Keratinocyte (primary cell): Measurements from ENCODE around the gene TMEM25. TPM values are rescaled to one million over a fixed set of nuclear protein-coding genes. Genes with fewer than 3 reads are reported as not detected.

Experiments used
- DNase-seq: peaks from one replicate; pipeline ENCODE4 v3.0.0-alpha.2; 2011; ENCODE audit warnings: low read depth, missing footprints, low spot score
- FAIRE-seq: peaks from 2 replicates; lab custom pipeline; 2011; peaks lifted over from hg19 to GRCh38; lab: Jason Lieb, UNC
- H2AFZ ChIP-seq: 2 replicates; pipeline ENCODE4 v1.6.0; 2012; ENCODE audit warnings: low read length, control low read depth, inconsistent platforms; ENCODE audit not compliant: control insufficient read depth
- H3K27ac ChIP-seq: 2 replicates; pipeline ENCODE4 v1.5.1; 2011; ENCODE audit warnings: low read length; ENCODE audit not compliant: control insufficient read depth, insufficient read depth
- H3K27me3 ChIP-seq: 3 replicates; pipeline ENCODE4 v1.6.0; 2011; ENCODE audit warnings: low read length; ENCODE audit not compliant: control insufficient read depth, insufficient read depth; ENCODE audit errors: extremely low read depth
- H3K36me3 ChIP-seq, 2 experiments: 2 replicates in 1 of 2; 3 replicates in 1 of 2; pipeline ENCODE4 v1.5.1; 2011; ENCODE audit warnings: low read length in 2 of 2, mild to moderate bottlenecking in 1 of 2; ENCODE audit not compliant: control insufficient read depth in 2 of 2, insufficient read depth in 2 of 2; ENCODE audit errors: extremely low read depth in 1 of 2
- H3K4me1 ChIP-seq: 3 replicates; pipeline ENCODE4 v1.5.1; 2011; ENCODE audit warnings: low read length; ENCODE audit not compliant: control insufficient read depth, insufficient read depth; ENCODE audit errors: extremely low read depth
- H3K4me2 ChIP-seq: 3 replicates; pipeline ENCODE4 v1.6.0; 2011; ENCODE audit warnings: low read depth, low read length; ENCODE audit not compliant: control insufficient read depth, insufficient read depth; ENCODE audit errors: extremely low read depth
- H3K4me3 ChIP-seq, 3 experiments: fragments of 200-600 bp in 1 of 3; sonication (generic) in 1 of 3; 2 replicates in 2 of 3; 3 replicates in 1 of 3; pipeline ENCODE4 v1.5.1; 2011 to 2016; ENCODE audit warnings: low read length in 3 of 3, mild to moderate bottlenecking in 3 of 3, control low read depth in 2 of 3, inconsistent platforms in 1 of 3, low read depth in 1 of 3, mixed read lengths in 1 of 3, mixed run types in 1 of 3, moderate library complexity in 1 of 3; ENCODE audit not compliant: control insufficient read depth in 2 of 3, insufficient read depth in 2 of 3; ENCODE audit errors: extremely low read depth in 1 of 3
- H3K79me2 ChIP-seq: 2 replicates; pipeline ENCODE4 v1.6.0; 2012; ENCODE audit warnings: low read length; ENCODE audit not compliant: control insufficient read depth, insufficient read depth
- H3K9ac ChIP-seq: 3 replicates; pipeline ENCODE4 v1.6.0; 2011; ENCODE audit warnings: low read length; ENCODE audit not compliant: control insufficient read depth, insufficient read depth; ENCODE audit errors: extremely low read depth
- H3K9me1 ChIP-seq: 3 replicates; pipeline ENCODE4 v1.6.0; 2011; ENCODE audit warnings: low read length; ENCODE audit not compliant: control insufficient read depth, insufficient read depth; ENCODE audit errors: extremely low read depth
- H3K9me3 ChIP-seq: 2 replicates; pipeline ENCODE4 v1.5.1; 2012; ENCODE audit warnings: low read depth, low read length; ENCODE audit not compliant: control insufficient read depth
- H4K20me1 ChIP-seq: 3 replicates; pipeline ENCODE4 v1.6.0; 2011; ENCODE audit warnings: low read length; ENCODE audit not compliant: control insufficient read depth, insufficient read depth; ENCODE audit errors: extremely low read depth
- EZH2 ChIP-seq: IDR thresholded peaks from one replicate; pipeline ENCODE4 v1.6.1; 2012; ENCODE audit warnings: inconsistent platforms, mild to moderate bottlenecking, low read length, moderate library complexity
- dilution Hi-C: fragments of 300-500 bp; cut with MboI; formaldehyde crosslinking; loops from one replicate; pipeline ENCODE4 v1.7.0; 2020; ENCODE audit warnings: low sequenced_read_pairs; ENCODE audit not compliant: extremely low pct_ligation_motif_present
- polyA plus RNA-seq, 5 experiments: library from polyadenylated mRNA; depleted of rRNA in 3 of 5; stranded (reverse) in 3 of 5; stranded (forward) in 1 of 5; unstranded in 1 of 5; fragments of >200 nt; gene quantifications; 1 replicate in 1 of 5; 2 replicates in 3 of 5; 3 replicates in 1 of 5; pipeline versions ENCODE4 v1.2.1 to v1.2.3, GENCODE V29; 2011 to 2012; ENCODE audit warnings: missing spikeins in 2 of 5, low read depth in 1 of 5, low replicate concordance in 1 of 5
- TF ChIP-seq, protein P1 (sequence below), 3 experiments: IDR thresholded peaks in 1 of 3; conservative IDR thresholded peaks in 1 of 3; optimal IDR thresholded peaks in 1 of 3; 2 replicates in 2 of 3; 3 replicates in 1 of 3; pipeline versions ENCODE3 to v1.5.1; 2011; ENCODE audit warnings: low read length in 3 of 3, mild to moderate bottlenecking in 3 of 3, moderate library complexity in 2 of 3, control low read depth in 1 of 3, inconsistent platforms in 1 of 3; ENCODE audit not compliant: insufficient read depth in 2 of 3; ENCODE audit errors: extremely low read depth in 1 of 3

Gene TMEM25
- polyA plus RNA-seq, 1 donor (not counting 4 experiments of a cell fraction or from before 2014, with no cell fraction given), result 12.9 TPM

DNA sequence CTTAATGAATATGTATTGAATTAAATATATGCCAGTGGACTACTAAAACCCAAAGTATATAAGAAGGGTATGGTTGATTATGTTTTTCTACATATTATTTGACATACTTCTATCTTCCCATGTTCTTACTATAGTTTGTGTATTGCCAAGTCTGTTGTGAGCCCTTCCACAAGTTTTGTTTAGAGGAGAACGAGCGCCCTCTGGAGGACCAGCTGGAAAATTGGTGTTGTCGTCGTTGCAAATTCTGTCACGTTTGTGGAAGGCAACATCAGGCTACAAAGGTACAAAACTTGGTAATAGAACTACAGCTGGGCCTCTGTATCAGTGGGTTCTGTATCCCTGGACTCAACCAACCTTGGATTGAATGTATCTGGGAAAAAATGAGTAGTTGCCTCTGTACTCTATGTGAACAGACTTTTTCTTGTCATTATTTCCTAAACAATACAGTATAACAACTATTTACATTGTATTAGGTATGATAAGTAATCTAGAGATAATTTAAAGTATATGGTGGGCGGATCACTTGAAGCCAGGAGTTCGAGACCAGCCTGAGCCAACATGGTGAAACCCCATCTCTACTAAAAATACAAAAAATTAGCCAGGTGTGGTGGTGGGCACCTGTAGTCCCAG, 42.4 kb upstream of the TMEM25 start:
- no peak overlapping the region for H3K4me2 ChIP-seq

DNA sequence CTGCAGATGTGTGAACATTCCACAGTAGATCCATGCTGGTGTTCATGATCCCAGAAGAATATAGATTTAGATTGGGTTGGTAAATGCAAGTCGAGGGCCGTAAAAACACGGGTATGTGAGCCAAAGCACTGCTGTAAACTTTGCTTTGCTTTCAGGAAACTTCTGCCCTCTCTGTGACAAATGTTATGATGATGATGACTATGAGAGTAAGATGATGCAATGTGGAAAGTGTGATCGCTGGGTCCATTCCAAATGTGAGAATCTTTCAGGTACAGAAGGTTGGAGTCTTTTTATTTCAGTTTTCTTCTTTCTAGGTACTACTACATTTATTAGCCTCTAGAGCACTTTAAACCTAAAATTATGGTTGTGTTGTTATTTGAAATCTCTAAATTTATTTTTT, 40.0 kb upstream of the TMEM25 start:
- H3K27me3 ChIP-seq, result no peaks in the 10 kb centered on the region
- H3K9ac ChIP-seq, result no peak overlapping the region

More for the DNA sequence above, 42.4 kb upstream of the TMEM25 start:
- H4K20me1 ChIP-seq, result no peaks in the 10 kb centered on the region
- H3K9me3 ChIP-seq, result no peaks in the 10 kb centered on the region
- H3K4me3 ChIP-seq, result no peak overlapping the region
- no peaks in the 10 kb centered on the region for H3K79me2 ChIP-seq
- H2AFZ ChIP-seq, result no peak overlapping the region
- TF ChIP-seq, protein P1, sequence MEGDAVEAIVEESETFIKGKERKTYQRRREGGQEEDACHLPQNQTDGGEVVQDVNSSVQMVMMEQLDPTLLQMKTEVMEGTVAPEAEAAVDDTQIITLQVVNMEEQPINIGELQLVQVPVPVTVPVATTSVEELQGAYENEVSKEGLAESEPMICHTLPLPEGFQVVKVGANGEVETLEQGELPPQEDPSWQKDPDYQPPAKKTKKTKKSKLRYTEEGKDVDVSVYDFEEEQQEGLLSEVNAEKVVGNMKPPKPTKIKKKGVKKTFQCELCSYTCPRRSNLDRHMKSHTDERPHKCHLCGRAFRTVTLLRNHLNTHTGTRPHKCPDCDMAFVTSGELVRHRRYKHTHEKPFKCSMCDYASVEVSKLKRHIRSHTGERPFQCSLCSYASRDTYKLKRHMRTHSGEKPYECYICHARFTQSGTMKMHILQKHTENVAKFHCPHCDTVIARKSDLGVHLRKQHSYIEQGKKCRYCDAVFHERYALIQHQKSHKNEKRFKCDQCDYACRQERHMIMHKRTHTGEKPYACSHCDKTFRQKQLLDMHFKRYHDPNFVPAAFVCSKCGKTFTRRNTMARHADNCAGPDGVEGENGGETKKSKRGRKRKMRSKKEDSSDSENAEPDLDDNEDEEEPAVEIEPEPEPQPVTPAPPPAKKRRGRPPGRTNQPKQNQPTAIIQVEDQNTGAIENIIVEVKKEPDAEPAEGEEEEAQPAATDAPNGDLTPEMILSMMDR (optimal IDR thresholded peaks at IDR 0.05 in 1 of 3, IDR thresholded peaks at IDR 0.05 in 1 of 3, conservative IDR thresholded peaks at IDR 0.05 in 1 of 3; ENCODE audit: extremely low read depth in 1 of 3, insufficient read depth in 2 of 3, low read length in 3 of 3), result peak; percentile 67 to 82 (median 75)
- no peak for TF ChIP-seq EZH2
- H3K27ac ChIP-seq, result no peak overlapping the region
- H3K36me3 ChIP-seq, result peaks cover 14 to 21% of the 10 kb centered on the region in 2 experiments
- H3K4me1 ChIP-seq, result no peaks in the 10 kb centered on the region
- DNase-seq (peak; percentile 30), FAIRE-seq (peak; percentile 84)
- H3K9me1 ChIP-seq, result no peaks in the 10 kb centered on the region
- H3K27me3 ChIP-seq, result no peaks in the 10 kb centered on the region
- dilution Hi-C loops, result no loop called here
- no peak overlapping the region for H3K9ac ChIP-seq

More for the DNA sequence above, 40.0 kb upstream of the TMEM25 start:
- no peaks in the 10 kb centered on the region for H4K20me1 ChIP-seq
- no peak overlapping the region for H2AFZ ChIP-seq
- no peaks in the 10 kb centered on the region for H3K9me3 ChIP-seq
- H3K36me3 ChIP-seq, result peaks cover 13 to 31% of the 10 kb centered on the region in 2 experiments
- dilution Hi-C loops, result no loop called here
- H3K4me1 ChIP-seq, result no peaks in the 10 kb centered on the region
- no peak overlapping the region for H3K4me2 ChIP-seq
- H3K4me3 ChIP-seq, result no peak overlapping the region
- no peak overlapping the region for H3K27ac ChIP-seq
- DNase-seq (no peak), FAIRE-seq (no peak)
- H3K79me2 ChIP-seq, result no peaks in the 10 kb centered on the region
- no peaks in the 10 kb centered on the region for H3K9me1 ChIP-seq
- no peak for TF ChIP-seq EZH2
- TF ChIP-seq, protein P1 (optimal IDR thresholded peaks at IDR 0.05 in 1 of 3, IDR thresholded peaks at IDR 0.05 in 1 of 3, conservative IDR thresholded peaks at IDR 0.05 in 1 of 3; ENCODE audit: extremely low read depth in 1 of 3, insufficient read depth in 2 of 3, low read length in 3 of 3), result no peak
